Liver (tissue), 9 donors: ENCODE measurements around the gene TRMT1. TPM values are rescaled to one million over a fixed set of nuclear protein-coding genes. Genes with fewer than 3 reads are reported as not detected.

Experiments used
- DNase-seq: peaks from one replicate; pipeline ENCODE4 v3.0.0-alpha.2; 2017; ENCODE audit warnings: low spot score
- H3K27ac ChIP-seq, 2 donors: one replicate each; pipeline ENCODE4 v1.7.0; 2013; ENCODE audit warnings: inconsistent platforms in 2 of 2, low read length in 2 of 2, control low read depth in 1 of 2, low read depth in 1 of 2, mild to moderate bottlenecking in 1 of 2
- H3K27me3 ChIP-seq, 4 donors: one replicate each; pipeline versions ENCODE4 v1.6.1 to v1.7.0; 2013; ENCODE audit warnings: low read length in 3 of 4, inconsistent platforms in 1 of 4, mild to moderate bottlenecking in 1 of 4, moderate library complexity in 1 of 4; ENCODE audit not compliant: control insufficient read depth in 4 of 4, insufficient read depth in 4 of 4
- H3K36me3 ChIP-seq, 4 donors: one replicate each; pipeline versions ENCODE4 v1.6.1 to v1.7.0; 2013; ENCODE audit warnings: low read length in 3 of 4, mild to moderate bottlenecking in 3 of 4, low read depth in 1 of 4, moderate library complexity in 1 of 4; ENCODE audit not compliant: control insufficient read depth in 4 of 4, insufficient read depth in 3 of 4
- H3K4me1 ChIP-seq, 4 donors: one replicate each; pipeline versions ENCODE4 v1.6.1 to v1.7.0; 2013; ENCODE audit warnings: low read length in 3 of 4, mild to moderate bottlenecking in 3 of 4, moderate library complexity in 1 of 4; ENCODE audit not compliant: control insufficient read depth in 4 of 4, insufficient read depth in 4 of 4
- H3K4me3 ChIP-seq, 3 donors: one replicate each; pipeline versions ENCODE4 v1.6.1 to v1.7.0; 2013; ENCODE audit warnings: low read length in 3 of 3, control low read depth in 1 of 3, low read depth in 1 of 3, mild to moderate bottlenecking in 1 of 3
- H3K9ac ChIP-seq, 2 donors: one replicate each; pipeline ENCODE4 v1.7.0; 2013; ENCODE audit warnings: low read length in 2 of 2, mild to moderate bottlenecking in 2 of 2, moderate library complexity in 2 of 2, control low read depth in 1 of 2, low read depth in 1 of 2
- H3K9me3 ChIP-seq, 4 donors: one replicate each; pipeline versions ENCODE4 v1.6.1 to v1.7.0; 2013; ENCODE audit warnings: low read length in 3 of 4; ENCODE audit not compliant: control insufficient read depth in 4 of 4
- EGR1 ChIP-seq, 2 donors: IDR thresholded peaks; 2 replicates each; pipeline ENCODE4 v1.6.1; 2016 to 2018; ENCODE audit warnings: antibody characterized with exemption in 2 of 2, low read depth in 2 of 2
- FOXA1 ChIP-seq: IDR thresholded peaks from 2 replicates; pipeline ENCODE4 v1.6.1; 2016; ENCODE audit warnings: antibody characterized with exemption
- FOXA2 ChIP-seq: IDR thresholded peaks from 2 replicates; pipeline ENCODE4 v1.6.1; 2016; ENCODE audit warnings: antibody characterized with exemption
- GABPA ChIP-seq, 2 donors: IDR thresholded peaks in 1 of 2; conservative IDR thresholded peaks in 1 of 2; 2 replicates each; pipeline ENCODE4 v1.6.1; 2016; ENCODE audit warnings: antibody characterized with exemption in 2 of 2, mild to moderate bottlenecking in 1 of 2, moderate library complexity in 1 of 2
- HNF4A ChIP-seq, 2 donors: conservative IDR thresholded peaks; 2 replicates each; pipeline ENCODE4 v1.6.1; 2016; ENCODE audit warnings: antibody characterized with exemption in 2 of 2, mild to moderate bottlenecking in 2 of 2
- HNF4G ChIP-seq: IDR thresholded peaks from 2 replicates; pipeline ENCODE4 v1.6.1; 2016; ENCODE audit warnings: antibody characterized with exemption
- JUND ChIP-seq, 2 donors: IDR thresholded peaks; 2 replicates each; pipeline ENCODE4 v1.6.1; 2016; ENCODE audit warnings: antibody characterized with exemption in 2 of 2
- NR2F2 ChIP-seq: IDR thresholded peaks from 2 replicates; pipeline ENCODE4 v1.6.1; 2016; ENCODE audit warnings: antibody characterized with exemption
- RAD21 ChIP-seq, 2 donors: IDR thresholded peaks; 2 replicates each; pipeline ENCODE4 v1.6.1; 2016; ENCODE audit warnings: antibody characterized with exemption in 2 of 2, mild to moderate bottlenecking in 2 of 2
- RXRA ChIP-seq, 2 donors: IDR thresholded peaks; 2 replicates each; pipeline ENCODE4 v1.6.1; 2017 to 2018; ENCODE audit warnings: antibody characterized with exemption in 2 of 2, mild to moderate bottlenecking in 1 of 2
- SP1 ChIP-seq: IDR thresholded peaks from 2 replicates; pipeline ENCODE4 v1.6.1; 2018; ENCODE audit warnings: antibody characterized with exemption, mild to moderate bottlenecking
- TAF1 ChIP-seq: conservative IDR thresholded peaks from 2 replicates; pipeline ENCODE4 v1.6.1; 2016; ENCODE audit warnings: antibody characterized with exemption, mild to moderate bottlenecking
- WGBS: extraction: QIAGEN DNeasy Blood & Tissue Kit; methylation state at CpG from one replicate; pipeline ENCODE4 v1.1.7; 2013; 5-methylcytosine and 5-hydroxymethylcytosine counted together
- polyA plus RNA-seq, 2 donors: library from polyadenylated mRNA; stranded (reverse) in 1 of 2; unstranded in 1 of 2; fragments of 200-250 nt in 1 of 2; fragments of >200 nt in 1 of 2; fragmentation: Nextera tagmentation in 1 of 2; extraction: Ambion mirVana in 1 of 2; gene quantifications; one replicate each; pipeline versions ENCODE4 v1.2.1 to v1.2.3, GENCODE V29; 2013 to 2015
- total RNA-seq, 2 donors: library from RNA; depleted of rRNA; stranded (reverse); fragments of >200 nt; gene quantifications; one replicate each; pipeline ENCODE4 v1.2.3, GENCODE V29; 2014
- TF ChIP-seq, protein P1 (sequence below): IDR thresholded peaks from 2 replicates; pipeline ENCODE4 v1.6.1; 2016; ENCODE audit warnings: antibody characterized with exemption
- TF ChIP-seq, protein P2 (sequence below): IDR thresholded peaks from 2 replicates; pipeline ENCODE4 v1.6.1; 2016; ENCODE audit warnings: antibody characterized with exemption
- TF ChIP-seq, protein P3 (sequence below): fragments of 150-350 bp; IDR thresholded peaks from 2 replicates; pipeline ENCODE4 v1.5.1; 2017; ENCODE audit warnings: improper control_type of control experiment, low read depth, low read length; ENCODE audit not compliant: missing input control
- TF ChIP-seq, protein P4 (sequence below): IDR thresholded peaks from 2 replicates; pipeline ENCODE4 v1.6.1; 2016; ENCODE audit warnings: antibody characterized with exemption
- donor health status: healthy.
- donor health status: healthy.
- donor health status: healthy.
- donor health status: healthy.
- donor health status: healthy.

Gene TRMT1
- total and polyA plus RNA-seq, 4 donors: 8.3 to 15.6 (median 11.7) TPM

DNA sequence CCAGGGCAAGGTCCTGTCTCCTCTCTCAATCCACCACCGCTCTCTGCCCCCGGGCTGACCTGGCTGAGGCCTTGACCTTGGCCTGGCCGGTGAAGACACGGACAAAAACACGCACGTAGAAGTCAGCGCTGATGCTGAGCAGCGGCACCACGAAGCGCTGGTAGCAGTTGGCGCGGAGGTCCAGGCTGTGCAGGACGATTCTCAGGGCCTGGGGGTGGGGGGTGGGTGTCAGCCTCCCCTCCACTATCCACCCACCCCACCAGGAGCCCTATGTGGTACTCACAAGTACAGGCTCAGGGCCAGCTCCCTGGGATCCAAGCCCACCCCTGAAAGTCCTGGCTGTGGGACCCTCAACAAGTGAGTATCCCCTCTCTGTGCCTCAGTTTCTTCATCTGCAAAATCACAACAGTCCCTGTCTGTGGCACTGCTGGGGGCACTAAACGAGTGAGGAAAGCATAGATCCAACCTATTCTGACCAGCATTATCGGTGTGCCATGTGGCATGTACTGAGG is 6.4 kb downstream of the TRMT1 start:
- Histone ChIP-seq H3K27me3 (no peaks in the 10 kb centered on the region), H3K4me3 (no peak overlapping the region), H3K4me1 (peaks cover 0 to under 1% (median under 1%) of the 10 kb centered on the region in 4 donors), H3K27ac (no peak overlapping the region), H3K9ac (no peak overlapping the region), H3K36me3 (peaks cover 1 to 18% (median 3%) of the 10 kb centered on the region in 4 donors), H3K9me3 (no peaks in the 10 kb centered on the region)
- DNase-seq: no peak
- WGBS: 88% methylated on average over 15 of the region's 15 CpGs
- TF ChIP-seq HNF4A (conservative IDR thresholded peaks at IDR 0.05) (no peak), FOXA2 (no peak), SP1 (no peak), EGR1 (IDR thresholded peaks at IDR 0.05; ENCODE audit: low read depth in 2 of 2) (no peak), FOXA1 (no peak), GABPA (IDR thresholded peaks at IDR 0.05 in 1 of 2, conservative IDR thresholded peaks at IDR 0.05 in 1 of 2) (no peak), JUND (IDR thresholded peaks at IDR 0.05) (no peak)
- TF ChIP-seq, protein P1, sequence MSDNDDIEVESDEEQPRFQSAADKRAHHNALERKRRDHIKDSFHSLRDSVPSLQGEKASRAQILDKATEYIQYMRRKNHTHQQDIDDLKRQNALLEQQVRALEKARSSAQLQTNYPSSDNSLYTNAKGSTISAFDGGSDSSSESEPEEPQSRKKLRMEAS: no peak
- TF ChIP-seq, protein P2, sequence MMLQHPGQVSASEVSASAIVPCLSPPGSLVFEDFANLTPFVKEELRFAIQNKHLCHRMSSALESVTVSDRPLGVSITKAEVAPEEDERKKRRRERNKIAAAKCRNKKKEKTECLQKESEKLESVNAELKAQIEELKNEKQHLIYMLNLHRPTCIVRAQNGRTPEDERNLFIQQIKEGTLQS: no peak
- TF ChIP-seq, protein P3, sequence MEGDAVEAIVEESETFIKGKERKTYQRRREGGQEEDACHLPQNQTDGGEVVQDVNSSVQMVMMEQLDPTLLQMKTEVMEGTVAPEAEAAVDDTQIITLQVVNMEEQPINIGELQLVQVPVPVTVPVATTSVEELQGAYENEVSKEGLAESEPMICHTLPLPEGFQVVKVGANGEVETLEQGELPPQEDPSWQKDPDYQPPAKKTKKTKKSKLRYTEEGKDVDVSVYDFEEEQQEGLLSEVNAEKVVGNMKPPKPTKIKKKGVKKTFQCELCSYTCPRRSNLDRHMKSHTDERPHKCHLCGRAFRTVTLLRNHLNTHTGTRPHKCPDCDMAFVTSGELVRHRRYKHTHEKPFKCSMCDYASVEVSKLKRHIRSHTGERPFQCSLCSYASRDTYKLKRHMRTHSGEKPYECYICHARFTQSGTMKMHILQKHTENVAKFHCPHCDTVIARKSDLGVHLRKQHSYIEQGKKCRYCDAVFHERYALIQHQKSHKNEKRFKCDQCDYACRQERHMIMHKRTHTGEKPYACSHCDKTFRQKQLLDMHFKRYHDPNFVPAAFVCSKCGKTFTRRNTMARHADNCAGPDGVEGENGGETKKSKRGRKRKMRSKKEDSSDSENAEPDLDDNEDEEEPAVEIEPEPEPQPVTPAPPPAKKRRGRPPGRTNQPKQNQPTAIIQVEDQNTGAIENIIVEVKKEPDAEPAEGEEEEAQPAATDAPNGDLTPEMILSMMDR: no peak

DNA sequence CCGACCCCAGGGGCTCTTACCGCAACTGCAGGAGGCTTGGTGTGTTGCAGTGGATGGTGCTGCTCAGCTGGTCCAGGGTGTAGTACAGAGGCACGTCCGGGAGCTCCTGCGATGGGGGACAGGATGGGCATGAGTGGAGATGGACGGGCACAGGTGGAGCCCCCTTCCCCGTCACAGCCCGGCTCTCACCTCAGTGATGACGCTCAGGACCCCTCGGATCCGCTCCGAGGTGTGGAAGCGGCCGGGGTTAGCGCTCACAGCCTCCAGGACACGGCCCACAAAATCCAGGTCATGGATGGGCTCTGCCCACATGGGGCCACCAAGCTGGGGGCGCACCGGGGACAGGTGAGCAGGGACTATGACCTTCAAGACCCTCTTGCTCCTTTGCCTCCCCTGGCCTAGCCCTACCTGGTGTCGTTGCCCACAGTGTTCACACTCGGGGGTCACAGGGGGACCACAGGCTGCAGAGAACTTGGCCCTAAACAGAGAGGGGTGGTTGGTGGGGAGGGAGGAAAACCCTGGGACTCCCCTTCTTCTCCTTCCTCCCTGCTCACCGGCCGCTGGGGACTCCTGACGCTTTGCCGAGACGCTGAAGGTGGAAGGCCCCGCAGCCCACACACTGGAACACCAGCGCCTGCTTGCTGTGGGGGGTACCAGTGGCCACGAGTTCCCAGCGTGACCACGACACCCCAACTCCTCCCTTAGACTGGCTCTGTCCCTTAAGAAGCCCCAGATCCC is 7.0 kb downstream of the TRMT1 start:
- DNase-seq: no peak
- H3K4me3 ChIP-seq: no peak overlapping the region
- peaks cover 1 to 18% (median 3%) of the 10 kb centered on the region in 4 donors for H3K36me3 ChIP-seq
- H3K27me3 ChIP-seq: no peaks in the 10 kb centered on the region
- H3K9me3 ChIP-seq: no peaks in the 10 kb centered on the region
- WGBS: 97% methylated on average over 30 of the region's 30 CpGs
- no peak overlapping the region for H3K9ac ChIP-seq
- no peak overlapping the region for H3K27ac ChIP-seq
- TF ChIP-seq SP1: no peak
- no peak for TF ChIP-seq HNF4G
- TF ChIP-seq, protein P1: no peak
- TF ChIP-seq FOXA2: no peak
- TF ChIP-seq, protein P2: no peak
- no peak for TF ChIP-seq TAF1
- TF ChIP-seq RXRA (IDR thresholded peaks at IDR 0.05): no peak
- TF ChIP-seq GABPA (IDR thresholded peaks at IDR 0.05 in 1 of 2, conservative IDR thresholded peaks at IDR 0.05 in 1 of 2): no peak
- TF ChIP-seq, protein P4, sequence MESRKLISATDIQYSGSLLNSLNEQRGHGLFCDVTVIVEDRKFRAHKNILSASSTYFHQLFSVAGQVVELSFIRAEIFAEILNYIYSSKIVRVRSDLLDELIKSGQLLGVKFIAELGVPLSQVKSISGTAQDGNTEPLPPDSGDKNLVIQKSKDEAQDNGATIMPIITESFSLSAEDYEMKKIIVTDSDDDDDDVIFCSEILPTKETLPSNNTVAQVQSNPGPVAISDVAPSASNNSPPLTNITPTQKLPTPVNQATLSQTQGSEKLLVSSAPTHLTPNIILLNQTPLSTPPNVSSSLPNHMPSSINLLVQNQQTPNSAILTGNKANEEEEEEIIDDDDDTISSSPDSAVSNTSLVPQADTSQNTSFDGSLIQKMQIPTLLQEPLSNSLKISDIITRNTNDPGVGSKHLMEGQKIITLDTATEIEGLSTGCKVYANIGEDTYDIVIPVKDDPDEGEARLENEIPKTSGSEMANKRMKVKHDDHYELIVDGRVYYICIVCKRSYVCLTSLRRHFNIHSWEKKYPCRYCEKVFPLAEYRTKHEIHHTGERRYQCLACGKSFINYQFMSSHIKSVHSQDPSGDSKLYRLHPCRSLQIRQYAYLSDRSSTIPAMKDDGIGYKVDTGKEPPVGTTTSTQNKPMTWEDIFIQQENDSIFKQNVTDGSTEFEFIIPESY: no peak
- no peak for TF ChIP-seq NR2F2
- TF ChIP-seq, protein P3: no peak
- no peak for TF ChIP-seq FOXA1
- no peak for TF ChIP-seq EGR1 (IDR thresholded peaks at IDR 0.05; ENCODE audit: low read depth in 2 of 2)
- no peak for TF ChIP-seq RAD21 (IDR thresholded peaks at IDR 0.05)
- H3K4me1 ChIP-seq: no peaks in the 10 kb centered on the region
